Measurements from ENCODE around the gene COL5A1.

The COL5A1 gene

GRCh38 chr9:134826336-134827285 is 185.0 kb downstream of the COL5A1 start:
- DNase-seq, result no peak

GRCh38 chr9:134827559-134827958 is 186.0 kb downstream of the COL5A1 start:
- DNase-seq, result no peak

- no peak for DNase-seq
Measured at GRCh38 chr9:134827993-134828392, 186.4 kb downstream of the COL5A1 start.

GRCh38 chr9:134828892-134829291 is 187.3 kb downstream of the COL5A1 start:
- no peak for DNase-seq

DNA sequence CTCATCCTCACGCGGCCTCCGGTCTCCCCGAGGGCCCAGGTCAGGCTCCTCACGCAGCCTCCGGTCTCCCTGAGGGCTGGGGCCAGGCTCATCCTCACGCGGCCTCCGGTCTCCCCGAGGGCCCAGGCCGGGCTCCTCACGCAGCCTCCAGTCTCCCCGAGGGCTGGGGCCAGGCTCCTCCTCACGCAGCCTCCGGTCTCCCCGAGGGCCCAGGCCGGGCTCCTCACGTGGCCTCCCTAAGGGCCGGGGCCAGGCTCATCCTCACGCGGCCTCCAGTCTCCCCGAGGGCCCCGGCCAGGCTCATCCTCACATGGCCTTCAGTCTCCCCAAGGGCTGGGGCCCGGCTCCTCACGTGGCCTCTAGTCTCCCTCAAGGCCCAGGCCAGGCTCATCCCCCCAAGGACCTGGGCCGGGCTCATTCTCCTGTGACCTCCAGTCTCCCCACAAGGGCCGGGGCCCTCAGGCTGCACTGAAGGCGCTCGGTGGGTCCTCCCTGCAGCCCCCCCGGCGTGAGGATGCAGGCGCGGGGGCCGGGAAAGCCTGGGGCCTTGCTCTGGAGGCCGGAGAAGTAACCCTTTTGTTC is 187.8 kb downstream of the COL5A1 start:
- no peak for DNase-seq

- DNase-seq, result no peak
Measured at GRCh38 chr9:134830126-134830525, 188.5 kb downstream of the COL5A1 start.

DNA sequence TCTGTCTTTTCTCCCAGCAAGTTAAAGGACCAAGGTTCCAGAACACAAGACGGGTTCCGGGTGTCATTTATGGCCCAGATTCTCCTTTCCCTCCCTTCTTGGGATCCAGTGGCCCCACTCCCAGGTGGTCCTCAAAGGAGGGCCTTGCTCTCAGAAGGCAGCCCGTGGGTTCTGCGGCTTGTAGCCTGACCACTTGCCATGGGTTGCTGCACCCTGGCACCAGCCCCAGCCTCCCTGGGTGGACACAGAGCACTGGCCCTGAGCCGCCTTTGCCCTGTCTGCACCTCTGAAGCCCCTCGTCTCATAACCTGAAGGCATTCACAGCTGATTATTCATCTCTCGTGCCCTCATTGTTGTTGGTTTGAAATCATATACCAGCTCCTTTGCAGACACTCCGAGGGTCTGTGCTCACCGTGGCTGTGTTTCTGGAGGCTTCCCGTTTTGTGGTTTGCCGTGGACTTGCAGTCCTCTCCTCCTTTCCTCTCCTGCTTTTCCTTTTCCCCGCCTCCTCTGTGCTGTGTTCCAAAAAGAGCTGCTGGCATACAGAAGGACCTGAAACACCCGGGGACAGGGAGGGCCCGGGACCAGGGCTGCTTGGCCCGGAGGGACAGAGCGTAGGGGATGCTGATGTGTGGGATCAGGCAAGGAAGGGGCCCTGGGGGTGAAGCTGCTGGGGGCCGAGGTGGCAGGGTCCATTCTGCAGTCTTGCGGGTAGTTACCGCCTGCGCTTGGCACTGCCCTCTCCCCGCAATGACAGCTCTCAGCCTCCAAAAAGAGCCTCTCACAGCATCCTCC is 189.5 kb downstream of the COL5A1 start:
- DNase-seq, result no peak

DNA sequence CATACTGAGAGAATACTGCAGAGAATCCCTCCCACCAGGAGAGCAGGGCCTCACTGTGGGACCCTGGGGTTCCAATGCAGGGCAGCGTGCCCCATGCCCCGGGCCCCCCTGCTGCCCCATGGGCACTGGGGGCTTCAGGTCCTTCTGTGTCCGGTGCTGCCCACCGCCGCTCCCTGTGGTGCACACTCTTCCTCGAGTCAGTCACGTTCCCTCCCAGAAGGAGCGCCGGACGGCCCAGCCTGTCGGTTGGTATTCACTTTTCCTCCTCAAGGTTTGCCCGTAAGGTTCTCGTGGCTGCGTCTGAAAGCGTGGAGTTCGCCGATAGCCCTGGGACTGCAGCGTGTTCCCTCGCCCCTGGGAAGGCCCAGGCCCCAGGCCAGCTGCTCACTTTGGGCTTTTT is 190.9 kb downstream of the COL5A1 start:
- no peak for DNase-seq

- no peak for DNase-seq
Measured at GRCh38 chr9:134833294-134833880, 191.8 kb downstream of the COL5A1 start.

GRCh38 chr9:134834217-134834956 is 192.8 kb downstream of the COL5A1 start:
- DNase-seq, result no peak

GRCh38 chr9:134834957-134835419 is 193.4 kb downstream of the COL5A1 start:
- DNase-seq, result no peak

DNA sequence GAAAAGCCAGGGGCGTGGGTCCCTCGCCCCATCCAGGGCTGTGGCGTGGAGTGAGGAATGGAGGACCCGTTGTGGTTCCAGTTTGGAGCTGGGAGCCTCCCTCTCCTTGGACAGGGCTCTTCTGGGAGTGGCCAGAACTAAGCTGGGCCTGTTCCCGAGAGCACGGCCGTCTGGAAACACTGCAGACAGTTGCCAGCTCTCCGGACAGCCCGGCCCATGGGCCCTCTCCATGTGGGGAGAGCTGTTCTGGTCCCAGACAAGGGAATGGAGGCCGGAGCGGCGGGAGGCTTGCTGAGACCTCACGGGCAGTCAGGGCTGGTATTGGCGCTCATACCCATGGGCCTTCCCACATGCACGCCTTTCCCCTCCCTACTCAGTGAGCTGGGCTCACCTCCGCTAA is 193.8 kb downstream of the COL5A1 start:
- no peak for DNase-seq

GRCh38 chr9:134835987-134836386 is 194.4 kb downstream of the COL5A1 start:
- DNase-seq, result no peak

DNA sequence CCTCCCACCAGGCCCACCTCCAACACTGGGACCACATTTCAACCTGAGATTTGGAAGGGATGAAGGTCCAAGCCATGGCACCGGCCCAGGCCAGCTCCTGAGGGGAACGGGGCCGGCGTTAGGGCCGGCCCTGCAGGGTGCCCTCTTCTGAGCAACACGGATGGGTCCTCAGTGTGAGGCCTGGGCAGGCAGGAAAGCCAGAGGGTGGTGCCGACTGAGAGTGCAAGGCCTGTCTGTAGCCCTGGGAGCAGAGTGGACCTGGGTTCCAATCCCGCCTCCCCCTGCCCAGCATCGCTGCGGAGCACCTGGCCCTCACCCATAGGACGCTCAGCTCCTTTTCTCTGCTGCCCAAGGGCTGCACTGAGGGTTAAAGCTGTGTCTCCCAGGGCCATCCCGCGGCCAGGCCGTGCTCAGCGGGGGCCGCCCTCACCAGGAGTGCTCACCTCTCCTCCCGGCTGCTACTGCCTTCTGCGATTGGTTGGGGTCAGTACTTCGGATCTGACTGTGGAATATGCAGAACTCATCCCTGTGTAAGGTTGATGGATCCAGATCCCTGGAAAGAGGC is 194.9 kb downstream of the COL5A1 start:
- no peak for DNase-seq

GRCh38 chr9:134837529-134837928 is 195.9 kb downstream of the COL5A1 start:
- no peak for DNase-seq

DNA sequence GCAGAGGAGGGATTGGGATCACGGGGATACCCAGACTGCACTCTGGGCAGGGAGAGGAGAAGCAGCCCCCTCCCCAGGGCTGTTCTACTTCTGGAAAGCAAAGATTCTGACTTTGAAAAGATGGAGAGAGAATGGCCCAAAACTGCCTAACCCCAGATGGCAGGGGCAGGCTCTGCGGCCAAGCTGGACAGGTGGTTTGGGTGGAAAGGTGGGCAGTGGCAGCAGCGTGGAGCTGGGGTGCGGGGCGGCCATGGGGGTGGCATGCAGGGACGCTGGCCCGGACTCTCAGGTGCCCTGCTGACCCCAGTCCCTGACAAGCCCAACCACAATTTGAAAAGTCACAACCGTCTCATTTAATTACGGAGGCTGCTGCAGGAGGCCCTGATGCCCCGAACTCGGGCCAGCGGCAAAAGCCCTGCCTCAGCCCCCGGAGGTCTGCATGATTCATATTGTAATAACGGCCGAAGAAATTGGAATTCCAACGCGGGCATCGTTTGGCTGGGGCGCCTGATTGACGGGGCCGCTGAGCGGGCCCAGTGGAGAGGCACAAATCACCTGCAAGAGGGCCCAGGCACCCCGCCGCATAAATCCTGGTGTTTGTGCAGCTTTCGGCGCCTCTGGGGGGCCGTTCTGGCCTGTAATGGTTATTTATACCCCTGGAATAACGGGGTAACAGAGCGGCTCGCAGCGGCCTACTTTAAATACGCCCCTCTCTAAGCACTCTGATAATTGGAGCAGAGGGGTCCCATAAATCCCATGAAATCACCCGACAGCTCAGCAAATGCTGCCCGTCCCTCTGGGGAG is 197.2 kb downstream of the COL5A1 start:
- DNase-seq, result no peak

- DNase-seq, result no peak
Measured at GRCh38 chr9:134839455-134840125, 198.0 kb downstream of the COL5A1 start.

DNA sequence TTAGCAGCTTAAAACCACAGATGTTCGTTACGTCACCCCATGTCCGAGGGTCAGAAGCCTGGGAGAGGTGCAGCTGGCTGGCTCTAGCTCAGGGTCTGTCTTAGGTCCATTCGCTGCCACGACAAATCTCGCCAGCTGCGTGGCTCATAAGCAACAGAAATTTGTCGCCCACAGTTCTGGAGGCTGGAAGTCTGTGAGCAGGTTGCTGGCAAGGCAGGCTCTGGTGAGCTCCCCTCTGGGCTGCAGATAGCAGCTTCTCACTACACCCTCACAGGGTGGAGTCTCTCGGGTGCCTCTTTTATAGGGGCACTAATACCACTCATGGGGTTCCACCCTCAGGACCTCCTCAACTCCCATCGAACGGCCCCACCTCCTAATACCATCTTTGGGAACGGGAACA is 198.9 kb downstream of the COL5A1 start:
- DNase-seq, result no peak

- DNase-seq, result no peak
Measured at GRCh38 chr9:134841180-134841904, 199.7 kb downstream of the COL5A1 start.

GRCh38 chr9:134842321-134842720 is 200.7 kb downstream of the COL5A1 start:
- no peak for DNase-seq
